Measurements from ENCODE around the gene FCAMR.

FCAMR gene

DNA sequence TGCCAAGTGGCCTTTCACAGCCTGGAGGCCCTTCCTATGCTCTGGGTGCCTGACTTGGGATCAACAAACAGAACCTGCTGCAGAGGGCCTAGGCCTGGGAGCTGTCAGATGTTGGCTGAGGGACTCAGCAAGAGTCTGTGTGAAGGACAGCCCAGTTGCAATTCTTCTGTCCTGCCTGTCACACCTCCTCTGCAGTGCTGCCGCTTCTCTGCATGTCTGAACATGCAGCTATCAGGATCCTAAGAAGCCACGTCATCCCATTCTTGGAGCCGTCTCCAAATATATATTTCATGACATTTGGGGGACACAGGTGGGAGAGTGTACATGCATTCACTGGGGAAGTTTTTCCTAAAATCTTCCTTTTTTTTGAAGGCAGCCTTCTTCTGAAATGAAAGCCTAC lies 8.6 kb downstream of the FCAMR start:
- no peaks in the 10 kb centered on the region for H3K9me3 ChIP-seq (ENCODE audit: control insufficient read depth, low read length)
- no peaks in the 10 kb centered on the region for H3K36me3 ChIP-seq (ENCODE audit: control insufficient read depth, insufficient read depth, low read length)
- H3K4me3 ChIP-seq (ENCODE audit: insufficient read depth, low read depth, low read length, poor library complexity, severe bottlenecking), result no peak overlapping the region
- H3K27ac ChIP-seq (ENCODE audit: insufficient read depth, low read length, poor library complexity, severe bottlenecking), result no peak overlapping the region
- no peak for DNase-seq
- no peaks in the 10 kb centered on the region for H3K4me1 ChIP-seq (ENCODE audit: control insufficient read depth, insufficient read depth, low read length, poor library complexity, severe bottlenecking)
- no peaks in the 10 kb centered on the region for H3K27me3 ChIP-seq (replicated peaks; ENCODE audit: control insufficient read depth, insufficient read depth, low read length, poor library complexity, severe bottlenecking)

DNA sequence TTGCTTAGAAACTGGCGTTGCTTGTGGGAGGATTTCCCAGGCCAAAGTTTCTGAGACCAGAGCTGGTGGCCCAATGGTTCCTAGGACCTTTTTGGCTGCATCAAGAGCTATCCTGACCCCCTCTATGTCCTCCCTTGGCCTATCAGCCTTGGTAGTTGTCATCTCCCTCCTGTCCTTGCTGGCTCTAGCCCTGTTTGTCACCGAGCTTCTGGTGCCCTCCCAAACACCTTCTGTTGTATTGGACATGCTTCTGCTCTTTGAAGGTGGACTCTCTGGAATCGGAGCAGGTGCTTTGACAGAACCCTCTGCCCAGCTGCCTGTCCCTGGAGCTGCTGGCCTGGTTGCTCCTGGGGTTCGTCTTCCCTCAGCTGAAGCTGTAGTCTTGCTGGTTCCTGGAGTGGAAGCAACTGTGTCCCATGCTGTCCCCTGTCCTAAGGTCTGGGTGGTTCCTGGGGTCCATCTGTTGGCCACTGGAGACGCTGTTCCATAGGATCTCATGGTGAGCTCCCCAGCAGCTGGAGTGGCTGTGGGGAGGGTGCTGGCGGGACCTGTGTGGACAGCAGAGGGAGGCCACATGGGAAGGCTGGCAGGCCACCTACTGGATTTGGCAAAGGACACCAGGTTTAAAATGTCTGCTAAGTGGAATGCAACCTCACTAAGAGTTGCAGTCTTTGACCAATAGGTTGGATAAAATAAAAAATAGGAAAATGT lies 9.4 kb downstream of the FCAMR start:
- H3K27ac ChIP-seq (ENCODE audit: insufficient read depth, low read length, poor library complexity, severe bottlenecking), result no peak overlapping the region
- no peaks in the 10 kb centered on the region for H3K36me3 ChIP-seq (ENCODE audit: control insufficient read depth, insufficient read depth, low read length)
- H3K9me3 ChIP-seq (ENCODE audit: control insufficient read depth, low read length), result no peaks in the 10 kb centered on the region
- H3K4me3 ChIP-seq (ENCODE audit: insufficient read depth, low read depth, low read length, poor library complexity, severe bottlenecking), result no peak overlapping the region
- H3K4me1 ChIP-seq (ENCODE audit: control insufficient read depth, insufficient read depth, low read length, poor library complexity, severe bottlenecking), result no peaks in the 10 kb centered on the region
- no peak for DNase-seq
- H3K27me3 ChIP-seq (replicated peaks; ENCODE audit: control insufficient read depth, insufficient read depth, low read length, poor library complexity, severe bottlenecking), result no peaks in the 10 kb centered on the region

DNA sequence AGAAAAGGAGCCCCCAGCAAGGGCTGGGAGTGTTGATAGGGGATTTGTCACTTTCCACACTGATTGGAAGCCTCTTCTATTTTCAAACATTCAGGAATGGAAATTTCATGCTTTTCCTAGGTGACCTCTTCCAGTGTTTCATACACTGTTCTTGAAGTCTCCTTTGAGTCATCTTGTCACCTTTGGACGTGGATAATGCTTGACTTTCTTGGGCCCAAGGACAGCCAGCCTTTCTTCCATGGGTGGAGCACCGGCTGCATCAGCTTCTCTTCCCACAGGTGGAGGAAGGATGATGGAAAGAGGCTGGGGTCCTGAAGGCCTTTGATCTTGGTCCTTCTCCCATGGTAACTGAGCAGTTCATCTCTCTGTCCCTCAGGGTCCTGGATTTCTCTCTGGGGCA lies 12.1 kb downstream of the FCAMR start:
- no peaks in the 10 kb centered on the region for H3K36me3 ChIP-seq (ENCODE audit: control insufficient read depth, insufficient read depth, low read length)
- DNase-seq, result no peak
- no peaks in the 10 kb centered on the region for H3K27me3 ChIP-seq (replicated peaks; ENCODE audit: control insufficient read depth, insufficient read depth, low read length, poor library complexity, severe bottlenecking)
- no peaks in the 10 kb centered on the region for H3K4me1 ChIP-seq (ENCODE audit: control insufficient read depth, insufficient read depth, low read length, poor library complexity, severe bottlenecking)
- no peaks in the 10 kb centered on the region for H3K9me3 ChIP-seq (ENCODE audit: control insufficient read depth, low read length)
- no peak overlapping the region for H3K27ac ChIP-seq (ENCODE audit: insufficient read depth, low read length, poor library complexity, severe bottlenecking)
- H3K4me3 ChIP-seq (ENCODE audit: insufficient read depth, low read depth, low read length, poor library complexity, severe bottlenecking), result no peak overlapping the region

DNA sequence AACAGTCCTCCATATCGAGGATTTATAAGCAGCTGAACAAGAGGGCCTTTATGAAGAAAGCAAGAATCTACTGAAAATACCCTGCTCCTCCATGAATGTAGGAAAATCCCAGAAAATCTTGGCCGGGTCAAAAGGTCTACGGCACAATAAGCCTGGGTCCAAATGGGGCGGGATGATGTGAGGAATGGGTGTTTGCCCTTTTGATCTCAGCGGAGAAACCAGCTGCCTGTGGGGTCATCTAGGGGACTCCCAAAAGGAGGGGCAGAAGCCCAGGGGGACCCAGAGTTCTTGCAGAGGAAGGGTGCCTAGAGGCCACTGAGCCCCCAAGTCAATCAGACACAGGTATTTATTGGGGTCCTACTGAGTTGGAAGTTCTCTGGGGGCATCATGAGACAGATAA lies 12.6 kb downstream of the FCAMR start:
- H3K27me3 ChIP-seq (replicated peaks; ENCODE audit: control insufficient read depth, insufficient read depth, low read length, poor library complexity, severe bottlenecking), result no peaks in the 10 kb centered on the region
- no peaks in the 10 kb centered on the region for H3K9me3 ChIP-seq (ENCODE audit: control insufficient read depth, low read length)
- no peak overlapping the region for H3K4me3 ChIP-seq (ENCODE audit: insufficient read depth, low read depth, low read length, poor library complexity, severe bottlenecking)
- H3K27ac ChIP-seq (ENCODE audit: insufficient read depth, low read length, poor library complexity, severe bottlenecking), result no peak overlapping the region
- DNase-seq, result no peak
- no peaks in the 10 kb centered on the region for H3K4me1 ChIP-seq (ENCODE audit: control insufficient read depth, insufficient read depth, low read length, poor library complexity, severe bottlenecking)
- no peaks in the 10 kb centered on the region for H3K36me3 ChIP-seq (ENCODE audit: control insufficient read depth, insufficient read depth, low read length)

DNA sequence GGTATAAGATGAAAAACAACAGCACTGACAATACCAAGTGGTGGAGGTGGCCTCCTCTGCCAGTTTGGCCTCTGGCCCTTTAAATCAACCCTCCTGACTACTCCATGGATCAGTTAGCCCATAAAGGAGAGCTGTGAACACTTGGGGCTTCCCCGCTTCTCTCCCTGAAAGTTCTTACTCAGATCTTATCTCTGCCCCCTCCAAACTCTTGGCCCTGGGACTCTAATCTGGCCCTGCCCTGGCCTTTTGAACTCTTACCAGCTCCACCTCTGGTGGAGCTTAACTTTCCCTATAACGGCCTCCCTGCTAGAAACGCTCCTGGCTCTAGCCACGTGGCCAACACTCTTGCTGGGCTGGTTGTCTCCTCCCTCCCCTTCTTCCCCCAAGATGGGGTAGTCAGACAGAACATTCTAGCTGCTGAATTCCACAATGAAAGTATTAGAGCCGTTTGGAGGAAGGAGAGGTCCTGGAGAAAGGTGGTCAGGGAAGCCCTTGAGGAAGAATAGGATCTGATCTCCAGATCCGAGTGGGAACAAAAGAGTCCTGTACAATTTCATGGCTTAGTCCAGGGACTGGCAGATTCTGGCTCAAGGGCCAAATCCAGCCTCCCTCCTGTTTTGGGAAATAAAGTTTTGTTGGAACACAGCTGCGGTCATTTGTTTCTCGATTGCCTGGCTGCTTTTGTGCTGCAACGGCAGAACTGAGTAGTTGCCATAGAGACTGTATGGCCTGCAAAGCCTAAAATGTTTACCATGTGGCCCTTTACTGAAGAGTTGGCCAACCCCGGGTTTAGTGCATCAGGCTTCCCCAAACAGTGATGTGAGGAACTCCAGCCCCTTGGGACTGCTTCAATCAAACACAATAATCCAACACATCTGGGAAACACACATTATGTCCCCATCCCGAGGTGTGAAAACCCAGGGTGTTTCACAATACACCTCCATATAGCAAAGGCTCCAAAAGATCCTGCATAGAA lies 14.5 kb downstream of the FCAMR start:
- Histone ChIP-seq H3K4me3 (ENCODE audit: insufficient read depth, low read depth, low read length, poor library complexity, severe bottlenecking) (no peak overlapping the region), H3K27me3 (replicated peaks; ENCODE audit: control insufficient read depth, insufficient read depth, low read length, poor library complexity, severe bottlenecking) (no peaks in the 10 kb centered on the region), H3K9me3 (ENCODE audit: control insufficient read depth, low read length) (no peaks in the 10 kb centered on the region), H3K36me3 (ENCODE audit: control insufficient read depth, insufficient read depth, low read length) (no peaks in the 10 kb centered on the region), H3K27ac (ENCODE audit: insufficient read depth, low read length, poor library complexity, severe bottlenecking) (no peak overlapping the region), H3K4me1 (ENCODE audit: control insufficient read depth, insufficient read depth, low read length, poor library complexity, severe bottlenecking) (no peaks in the 10 kb centered on the region)
- no peak for DNase-seq

DNA sequence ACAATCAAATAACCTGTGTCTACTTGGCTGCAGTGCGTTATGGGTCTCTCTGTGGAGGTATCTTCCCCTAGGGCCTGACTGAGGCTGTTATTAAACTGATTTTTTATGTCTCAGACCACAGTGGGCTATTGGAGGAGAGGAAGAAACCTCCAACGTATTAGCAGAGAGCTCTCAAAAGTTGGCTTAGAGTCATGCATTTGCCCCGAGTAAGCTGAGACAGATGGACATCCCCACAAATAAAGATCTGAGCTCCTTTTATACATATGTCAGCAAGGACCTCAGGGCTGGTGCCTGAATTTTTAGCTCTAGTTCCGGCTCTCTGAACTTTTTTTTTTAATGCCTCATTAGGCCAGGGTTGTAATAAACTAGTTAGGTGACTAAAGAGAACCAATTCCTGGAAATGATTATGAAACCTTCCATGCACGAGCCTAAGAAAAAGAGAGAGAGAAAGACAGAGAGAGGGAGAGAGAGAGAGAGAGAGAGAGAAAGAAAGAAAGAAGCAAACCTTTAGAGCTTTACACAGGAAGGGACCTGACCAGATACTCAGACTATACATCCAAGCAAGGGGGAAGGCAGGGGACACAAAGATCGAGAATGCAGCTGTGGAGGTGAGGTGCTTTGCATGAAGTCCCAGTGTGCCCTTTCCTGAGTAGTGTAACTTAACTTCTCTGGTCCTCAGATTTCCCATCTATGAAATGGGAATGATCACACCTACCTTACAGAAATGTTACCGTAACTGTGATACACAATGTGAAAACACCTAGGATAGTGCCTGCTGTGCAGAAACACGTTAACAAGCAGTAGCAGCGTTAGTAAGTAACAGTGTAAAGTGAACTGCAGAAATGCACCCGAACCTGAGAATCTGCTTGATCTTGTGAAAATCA lies 15.6 kb downstream of the FCAMR start:
- Histone ChIP-seq H3K27ac (ENCODE audit: insufficient read depth, low read length, poor library complexity, severe bottlenecking) (no peak overlapping the region), H3K27me3 (replicated peaks; ENCODE audit: control insufficient read depth, insufficient read depth, low read length, poor library complexity, severe bottlenecking) (no peaks in the 10 kb centered on the region), H3K36me3 (ENCODE audit: control insufficient read depth, insufficient read depth, low read length) (no peaks in the 10 kb centered on the region), H3K4me1 (ENCODE audit: control insufficient read depth, insufficient read depth, low read length, poor library complexity, severe bottlenecking) (no peaks in the 10 kb centered on the region), H3K9me3 (ENCODE audit: control insufficient read depth, low read length) (no peaks in the 10 kb centered on the region), H3K4me3 (ENCODE audit: insufficient read depth, low read depth, low read length, poor library complexity, severe bottlenecking) (no peak overlapping the region)
- no peak for DNase-seq

DNA sequence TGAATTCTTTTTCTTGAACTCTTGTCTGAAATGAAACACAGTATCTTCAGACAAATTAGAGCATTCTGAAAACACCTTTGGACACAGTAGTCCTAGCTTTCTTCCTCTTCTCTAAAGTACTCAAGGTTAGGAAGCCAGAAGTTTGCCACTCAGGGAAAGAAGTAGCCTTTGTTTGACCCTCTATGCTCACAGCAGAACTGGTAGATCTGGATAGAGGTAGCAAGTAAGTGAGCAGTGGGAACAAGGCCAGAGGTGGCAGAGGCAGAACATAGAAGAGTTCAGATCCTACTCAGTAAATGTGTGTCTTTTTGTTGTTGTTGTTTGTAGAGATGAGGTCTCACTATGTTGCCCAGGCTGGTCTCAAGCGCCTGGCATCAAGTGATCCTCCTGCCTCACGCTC lies 16.6 kb downstream of the FCAMR start:
- Histone ChIP-seq H3K4me1 (ENCODE audit: control insufficient read depth, insufficient read depth, low read length, poor library complexity, severe bottlenecking) (no peaks in the 10 kb centered on the region), H3K4me3 (ENCODE audit: insufficient read depth, low read depth, low read length, poor library complexity, severe bottlenecking) (no peak overlapping the region), H3K36me3 (ENCODE audit: control insufficient read depth, insufficient read depth, low read length) (no peaks in the 10 kb centered on the region), H3K27ac (ENCODE audit: insufficient read depth, low read length, poor library complexity, severe bottlenecking) (no peak overlapping the region), H3K9me3 (ENCODE audit: control insufficient read depth, low read length) (no peaks in the 10 kb centered on the region), H3K27me3 (replicated peaks; ENCODE audit: control insufficient read depth, insufficient read depth, low read length, poor library complexity, severe bottlenecking) (no peaks in the 10 kb centered on the region)
- no peak for DNase-seq

DNA sequence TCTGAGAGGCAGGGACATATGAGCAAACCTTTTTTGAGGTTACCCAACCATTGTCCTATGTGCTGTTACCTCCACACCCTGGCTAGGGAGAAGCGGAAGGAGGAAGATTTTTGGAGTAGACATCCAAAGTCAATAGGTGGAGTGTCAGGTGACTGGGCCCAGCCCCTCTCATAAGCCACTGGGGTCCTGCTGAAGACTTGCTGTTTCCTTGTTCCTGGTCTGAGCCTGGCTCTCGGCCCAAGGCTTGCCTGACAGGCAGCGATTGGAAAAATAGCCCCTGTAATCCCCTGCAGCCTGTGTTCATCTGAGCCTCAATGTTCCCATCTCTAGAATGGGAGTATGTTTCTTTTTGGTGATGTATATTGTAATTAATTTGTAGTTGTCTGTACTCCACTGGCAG lies 17.1 kb downstream of the FCAMR start:
- H3K27ac ChIP-seq (ENCODE audit: insufficient read depth, low read length, poor library complexity, severe bottlenecking), result no peak overlapping the region
- no peaks in the 10 kb centered on the region for H3K27me3 ChIP-seq (replicated peaks; ENCODE audit: control insufficient read depth, insufficient read depth, low read length, poor library complexity, severe bottlenecking)
- no peak overlapping the region for H3K4me3 ChIP-seq (ENCODE audit: insufficient read depth, low read depth, low read length, poor library complexity, severe bottlenecking)
- no peaks in the 10 kb centered on the region for H3K9me3 ChIP-seq (ENCODE audit: control insufficient read depth, low read length)
- no peak for DNase-seq
- no peaks in the 10 kb centered on the region for H3K4me1 ChIP-seq (ENCODE audit: control insufficient read depth, insufficient read depth, low read length, poor library complexity, severe bottlenecking)
- H3K36me3 ChIP-seq (ENCODE audit: control insufficient read depth, insufficient read depth, low read length), result no peaks in the 10 kb centered on the region

DNA sequence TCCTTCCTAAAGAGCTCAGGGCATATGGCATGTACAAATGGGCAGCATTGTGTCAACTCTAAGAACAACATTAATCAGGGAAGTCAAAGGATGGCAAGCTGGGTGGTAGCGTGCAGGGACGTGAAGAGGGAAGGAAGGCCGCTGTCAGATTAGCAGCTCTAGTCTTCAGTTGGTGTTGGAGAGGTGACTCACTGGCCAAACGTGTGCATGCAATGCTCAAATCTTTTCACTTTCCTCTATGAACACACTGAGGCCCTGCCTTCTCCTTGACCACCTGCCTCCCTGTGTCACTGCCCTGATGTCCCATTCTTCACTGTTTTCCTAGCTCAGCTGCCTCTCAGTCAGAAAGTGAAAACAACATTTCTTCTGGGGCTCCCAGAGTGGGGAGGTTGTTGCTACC lies 18.1 kb downstream of the FCAMR start:
- Histone ChIP-seq H3K9me3 (ENCODE audit: control insufficient read depth, low read length) (no peaks in the 10 kb centered on the region), H3K4me1 (ENCODE audit: control insufficient read depth, insufficient read depth, low read length, poor library complexity, severe bottlenecking) (no peaks in the 10 kb centered on the region), H3K4me3 (ENCODE audit: insufficient read depth, low read depth, low read length, poor library complexity, severe bottlenecking) (no peak overlapping the region), H3K27ac (ENCODE audit: insufficient read depth, low read length, poor library complexity, severe bottlenecking) (no peak overlapping the region), H3K27me3 (replicated peaks; ENCODE audit: control insufficient read depth, insufficient read depth, low read length, poor library complexity, severe bottlenecking) (no peaks in the 10 kb centered on the region), H3K36me3 (ENCODE audit: control insufficient read depth, insufficient read depth, low read length) (no peaks in the 10 kb centered on the region)
- DNase-seq, result no peak

All from effector memory CD4-positive, alpha-beta T cell (primary cell).